Uterus (tissue), 2 donors: ENCODE results near the gene SCD5.

Experiments used
- POLR2A ChIP-seq, 2 donors: fragments of 450-650 bp; IDR thresholded peaks; one replicate each; pipeline ENCODE4 v1.6.1; 2016; ENCODE audit warnings: antibody characterized with exemption in 2 of 2, mild to moderate bottlenecking in 1 of 2, moderate library complexity in 1 of 2
- TF ChIP-seq, protein P1 (sequence below), 4 experiments: fragments of 200-600 bp in 2 of 4; fragments of 450-650 bp in 2 of 4; sonication (generic) in 2 of 4; IDR thresholded peaks; one replicate each; pipeline ENCODE4 v1.5.1; 2016 to 2019; ENCODE audit warnings: antibody characterized with exemption in 4 of 4, mild to moderate bottlenecking in 2 of 4, moderate library complexity in 1 of 4

DNA sequence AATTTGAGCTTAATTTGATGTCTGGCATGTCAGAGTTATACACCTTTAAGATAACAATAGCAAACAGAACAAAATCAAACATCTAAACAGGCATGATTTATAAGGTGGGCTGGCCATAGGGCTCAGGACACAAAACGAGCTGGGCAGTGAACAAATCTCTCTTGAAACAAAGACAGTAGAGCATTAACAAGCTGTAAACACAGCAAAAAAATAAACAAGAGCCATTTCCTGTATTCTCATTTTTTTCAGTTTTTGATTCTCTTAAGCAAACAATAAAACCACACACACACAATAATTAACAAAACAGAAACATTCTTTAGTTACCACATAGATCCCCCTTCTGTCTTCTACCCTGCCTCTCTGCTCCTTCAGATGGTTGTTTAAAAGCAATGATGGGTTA is 168.5 kb downstream of the SCD5 start:
- TF ChIP-seq, protein P1, sequence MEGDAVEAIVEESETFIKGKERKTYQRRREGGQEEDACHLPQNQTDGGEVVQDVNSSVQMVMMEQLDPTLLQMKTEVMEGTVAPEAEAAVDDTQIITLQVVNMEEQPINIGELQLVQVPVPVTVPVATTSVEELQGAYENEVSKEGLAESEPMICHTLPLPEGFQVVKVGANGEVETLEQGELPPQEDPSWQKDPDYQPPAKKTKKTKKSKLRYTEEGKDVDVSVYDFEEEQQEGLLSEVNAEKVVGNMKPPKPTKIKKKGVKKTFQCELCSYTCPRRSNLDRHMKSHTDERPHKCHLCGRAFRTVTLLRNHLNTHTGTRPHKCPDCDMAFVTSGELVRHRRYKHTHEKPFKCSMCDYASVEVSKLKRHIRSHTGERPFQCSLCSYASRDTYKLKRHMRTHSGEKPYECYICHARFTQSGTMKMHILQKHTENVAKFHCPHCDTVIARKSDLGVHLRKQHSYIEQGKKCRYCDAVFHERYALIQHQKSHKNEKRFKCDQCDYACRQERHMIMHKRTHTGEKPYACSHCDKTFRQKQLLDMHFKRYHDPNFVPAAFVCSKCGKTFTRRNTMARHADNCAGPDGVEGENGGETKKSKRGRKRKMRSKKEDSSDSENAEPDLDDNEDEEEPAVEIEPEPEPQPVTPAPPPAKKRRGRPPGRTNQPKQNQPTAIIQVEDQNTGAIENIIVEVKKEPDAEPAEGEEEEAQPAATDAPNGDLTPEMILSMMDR (IDR thresholded peaks at IDR 0.05): no peak
- no peak for TF ChIP-seq POLR2A (IDR thresholded peaks at IDR 0.05)
